ENCODE measurements around the gene SCN9A.
"Not testable (repeated sequence)": the region's sequence is repeated elsewhere in the genome, so short reads cannot be mapped to it uniquely, and the experiment has no call there.

SCN9A gene

DNA sequence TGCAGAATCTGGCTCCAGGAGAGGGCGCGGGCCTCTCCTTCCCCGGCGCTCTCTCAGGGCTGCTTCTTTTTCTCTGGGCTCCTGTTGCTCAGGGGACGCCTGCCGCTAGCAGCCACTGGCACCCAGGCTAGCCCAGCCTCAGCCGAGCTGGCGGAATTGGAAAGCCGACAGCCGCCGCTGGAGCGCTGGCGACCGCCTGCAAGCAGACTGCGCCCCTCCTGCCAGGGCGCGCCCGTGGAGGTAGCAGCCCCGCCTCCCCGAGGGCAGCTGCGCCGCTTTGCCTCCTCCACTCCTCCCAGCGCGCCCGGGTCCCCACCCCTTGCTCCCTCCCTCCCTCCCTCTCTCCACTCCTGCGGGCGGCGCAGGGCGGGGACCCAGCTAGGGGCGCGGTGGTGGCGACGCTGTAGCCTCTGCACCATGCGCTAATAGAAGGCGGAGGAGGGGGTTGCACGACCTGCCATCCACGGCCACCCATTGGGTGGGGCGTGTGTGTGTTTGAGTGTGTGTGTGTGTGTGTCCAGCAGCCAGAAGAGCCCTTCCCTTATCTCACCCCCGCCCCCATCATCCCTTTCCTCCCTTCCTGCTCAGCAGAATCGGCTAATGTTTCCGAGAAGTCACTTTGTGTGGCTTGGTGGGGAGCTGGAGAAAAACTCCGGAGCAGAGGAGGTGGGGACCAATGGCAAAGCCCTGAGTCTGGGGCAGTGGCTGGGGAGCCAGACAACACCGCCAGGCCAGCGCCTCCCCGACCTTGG, at the start of gene SCN9A:
Gene SCN9A, minus strand, starts transcription at position 209 of the 752 bp plus-strand sequence. CDS start 64,188 bp downstream, outside the sequence.
- peak; percentile 87 for DNase-seq

DNA sequence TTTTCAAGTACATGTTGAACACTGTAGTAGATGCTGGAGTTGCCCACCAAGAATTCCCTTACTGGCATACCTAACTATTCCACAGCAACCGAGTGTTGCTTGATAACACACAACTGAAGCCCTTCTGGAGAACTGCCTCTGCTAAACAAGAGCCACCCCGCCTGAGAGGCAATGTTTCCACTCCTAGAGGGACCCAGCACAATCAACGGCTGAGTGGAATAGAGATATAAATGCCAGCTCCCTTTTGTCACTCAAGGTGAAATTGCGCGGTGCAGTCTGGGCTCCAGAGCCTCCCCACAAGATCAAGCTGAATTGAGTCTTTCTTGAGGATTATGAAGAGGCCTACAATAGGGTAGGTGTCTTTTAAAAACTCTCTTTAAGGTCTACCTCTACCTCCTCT, 49.1 kb upstream of the SCN9A start:
- no peak for DNase-seq

GRCh38 chr2:166419616-166419934, 43.8 kb upstream of the SCN9A start:
- peak; percentile 9 for DNase-seq

DNA sequence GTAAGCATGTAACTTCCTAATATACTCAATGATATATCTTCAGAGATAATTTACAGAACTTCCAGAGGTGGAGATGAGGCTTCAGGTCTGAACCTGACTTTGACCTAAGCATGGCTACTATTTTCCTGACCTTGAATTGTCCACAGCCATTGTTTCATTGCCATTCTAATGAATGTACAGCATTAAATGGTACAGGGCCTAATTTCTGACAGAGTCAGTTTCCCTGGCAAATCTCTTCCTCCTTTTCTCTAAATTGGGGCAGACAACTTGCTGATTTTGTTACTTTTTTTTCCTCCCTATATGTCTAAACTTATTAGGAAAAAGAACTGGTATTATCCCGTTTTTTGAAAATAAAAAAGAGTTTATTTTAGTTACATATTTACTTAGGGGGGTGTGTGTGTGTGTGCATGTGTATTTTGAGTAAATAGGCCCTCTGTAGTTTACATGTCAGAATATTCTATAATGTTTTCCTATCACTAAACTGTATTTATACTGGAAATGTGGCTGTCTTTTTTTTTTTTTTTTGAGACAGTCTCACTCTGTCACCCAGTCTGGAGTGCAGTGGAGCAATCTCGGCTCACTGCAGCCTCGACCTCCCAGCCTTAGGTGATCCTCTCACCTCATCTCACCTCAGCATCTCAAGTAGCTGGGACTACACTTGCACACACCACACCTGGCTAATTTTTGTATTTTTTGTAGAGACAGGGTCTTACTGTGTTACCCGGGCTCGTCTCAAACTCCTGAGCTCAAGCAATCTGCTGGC, 43.3 kb upstream of the SCN9A start:
- no peak for DNase-seq

- no peak for DNase-seq
These were observed 41.9 kb upstream of the SCN9A start for GRCh38 chr2:166417669-166418068.

DNA sequence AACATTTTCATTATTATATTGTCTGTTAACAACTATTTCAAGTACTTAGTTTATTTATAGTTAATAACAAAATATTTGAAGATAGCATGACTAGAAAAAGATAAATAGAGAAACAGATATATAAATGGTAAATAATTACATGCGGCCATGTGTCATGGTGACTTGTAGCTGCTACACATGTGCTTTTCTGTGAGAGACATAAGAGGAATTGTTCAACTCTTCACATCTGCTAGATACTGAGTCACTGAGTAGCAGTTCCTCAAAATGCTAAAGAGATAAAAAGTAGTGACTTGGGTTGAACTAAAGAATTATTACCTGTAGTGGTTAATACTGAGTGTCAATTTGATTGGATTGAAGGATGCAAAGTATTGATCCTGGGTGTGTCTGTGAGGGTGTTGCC, 37.5 kb upstream of the SCN9A start:
- no peak for DNase-seq

- no peak for DNase-seq
These were observed 35.9 kb upstream of the SCN9A start for GRCh38 chr2:166411473-166412230.

- no peak for DNase-seq
These were observed 35.2 kb upstream of the SCN9A start for GRCh38 chr2:166410828-166411472.

DNA sequence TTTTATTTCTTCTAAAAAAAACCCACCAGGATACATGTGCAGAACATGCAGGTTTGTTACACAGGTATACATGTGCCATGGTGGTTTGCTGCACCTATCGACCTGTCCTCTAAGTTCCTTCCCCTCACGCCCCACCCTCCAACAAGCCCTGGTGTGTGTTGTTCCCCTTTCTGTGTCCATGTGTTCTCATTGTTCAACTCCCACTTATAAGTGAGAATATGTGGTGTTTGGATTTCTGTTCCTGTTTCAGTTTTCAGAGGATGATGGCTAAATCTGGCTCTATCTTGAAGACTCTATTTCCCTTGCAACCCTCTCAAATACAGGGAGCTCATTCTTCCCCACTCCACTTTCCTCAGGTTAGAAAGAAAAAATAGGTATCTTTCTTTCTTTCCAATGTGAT, 32.0 kb upstream of the SCN9A start:
- DNase-seq = not testable (repeated sequence)

- DNase-seq = no peak
These were observed 30.6 kb upstream of the SCN9A start for GRCh38 chr2:166406374-166406773.

GRCh38 chr2:166405569-166405926, 29.8 kb upstream of the SCN9A start:
- DNase-seq = no peak

DNA sequence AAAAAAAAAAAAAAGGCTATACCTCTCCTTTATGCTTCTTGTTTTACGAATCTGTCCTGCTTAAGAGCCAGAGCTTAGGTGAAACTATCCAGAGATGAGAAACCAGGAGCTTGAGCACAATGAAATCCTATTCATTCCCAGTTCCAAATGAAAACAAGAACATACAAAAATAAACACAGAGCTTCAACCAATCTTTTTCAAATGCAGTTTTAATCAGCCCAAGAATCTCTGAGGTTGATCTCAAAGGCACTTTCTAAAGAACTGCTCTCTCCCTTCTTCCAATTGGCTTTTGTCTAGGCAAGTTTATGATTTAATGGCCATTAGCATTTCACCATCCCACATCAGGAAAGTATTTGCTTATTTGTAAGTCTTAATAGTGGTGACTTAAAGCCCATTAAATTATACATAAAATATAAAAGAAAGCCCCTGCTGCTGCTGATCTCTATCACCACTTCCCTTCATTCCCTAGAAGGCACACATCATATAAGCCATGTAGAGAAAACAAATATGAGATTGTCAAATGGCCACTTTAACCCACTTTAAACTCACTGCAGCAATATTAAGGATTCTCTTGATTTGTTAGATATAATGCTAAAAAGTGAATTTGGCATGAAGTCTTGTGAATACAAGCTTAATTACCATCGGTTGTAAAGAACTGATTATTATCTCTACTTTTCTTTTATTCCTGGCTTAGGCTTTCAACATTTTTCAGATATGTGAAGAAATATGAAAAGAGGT, 29.3 kb upstream of the SCN9A start:
- no peak for DNase-seq

DNA sequence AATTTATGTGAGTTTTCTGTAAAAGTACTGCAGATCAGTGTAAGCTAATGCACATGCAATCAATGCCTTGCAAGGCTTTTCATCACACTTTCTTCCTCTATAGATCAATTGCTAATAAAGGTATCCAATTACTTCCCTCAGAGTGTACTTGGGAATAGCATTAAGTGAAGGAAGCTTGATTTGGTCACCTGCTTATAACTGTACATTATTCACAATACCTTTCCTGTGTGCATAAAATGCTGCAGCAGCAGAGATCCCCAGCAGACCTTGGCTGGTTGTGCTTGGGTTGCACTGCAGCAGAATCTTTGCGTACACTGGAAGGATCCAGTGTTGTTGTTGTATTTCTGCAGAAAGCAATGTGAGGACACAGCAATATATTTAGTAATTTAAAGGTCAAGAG, 18.5 kb upstream of the SCN9A start:
- no peak for DNase-seq

GRCh38 chr2:166393008-166393407, 17.3 kb upstream of the SCN9A start:
- no peak for DNase-seq

DNA sequence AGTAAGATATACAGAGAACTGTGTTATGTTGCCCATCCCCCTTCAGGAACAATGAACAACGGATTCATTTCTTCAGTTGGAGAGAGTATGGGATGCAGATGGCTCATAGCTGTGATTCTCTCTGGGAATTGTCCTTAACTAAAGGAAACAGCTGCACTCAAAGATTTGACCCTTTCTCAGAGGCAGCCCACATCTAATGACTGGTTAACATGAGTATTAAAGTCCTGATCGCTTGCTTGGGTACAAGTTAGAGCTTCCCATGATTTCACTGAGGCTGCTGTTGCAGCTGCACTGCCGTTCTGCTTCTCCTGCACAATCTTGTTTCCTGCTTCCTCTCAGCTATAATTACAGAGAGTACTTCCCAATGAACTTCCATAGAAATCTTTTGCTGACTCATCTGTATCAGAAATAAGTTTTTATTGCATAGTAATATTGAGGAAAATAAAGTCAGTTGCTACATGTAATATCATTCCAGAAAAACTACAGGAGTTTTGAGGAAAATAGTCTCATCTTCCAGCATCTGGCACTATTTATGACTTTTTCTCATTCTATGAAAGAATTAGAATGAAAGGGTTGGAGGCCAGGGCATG, 12.8 kb upstream of the SCN9A start:
- no peak for DNase-seq

DNA sequence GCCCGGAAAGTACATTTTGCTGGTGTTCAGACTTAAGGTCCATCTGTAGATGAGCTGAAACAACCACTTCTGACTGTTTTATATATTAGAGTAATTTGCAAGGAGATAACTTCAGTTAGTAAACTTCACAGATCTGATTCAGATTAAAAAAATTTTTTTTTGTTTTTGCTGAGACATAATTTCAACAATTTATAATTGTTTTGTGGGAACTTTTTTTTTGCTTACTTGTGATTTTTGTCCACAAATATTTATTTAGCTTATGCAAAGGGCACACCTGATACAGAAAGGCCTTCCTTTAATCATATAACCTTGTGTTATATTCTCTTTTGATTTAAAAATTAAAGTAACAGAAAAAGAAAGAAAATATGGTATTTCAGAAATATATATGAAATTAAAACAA, 9.6 kb upstream of the SCN9A start:
- DNase-seq = no peak

- no peak for DNase-seq
These were observed 9.0 kb upstream of the SCN9A start for GRCh38 chr2:166384774-166385173.

DNA sequence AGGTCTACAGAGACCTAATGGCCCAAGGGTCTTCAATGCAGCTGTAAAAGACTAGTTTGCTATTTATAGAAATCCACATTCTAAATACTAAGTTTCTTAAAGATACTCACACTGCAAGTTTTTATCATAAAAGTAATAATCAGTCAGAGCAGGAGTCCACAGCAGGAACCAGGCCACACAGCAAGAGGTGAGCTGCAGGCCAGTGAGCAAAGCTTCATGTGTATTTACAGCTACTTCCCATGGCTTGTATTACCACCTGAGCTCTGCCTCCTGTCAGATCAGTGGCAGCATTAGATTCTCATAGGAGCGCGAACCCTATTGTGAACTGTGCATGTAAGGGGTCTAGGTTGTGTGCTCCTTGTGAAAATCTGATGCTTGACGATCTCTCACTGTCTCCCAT, 6.7 kb upstream of the SCN9A start:
- DNase-seq = no peak

DNA sequence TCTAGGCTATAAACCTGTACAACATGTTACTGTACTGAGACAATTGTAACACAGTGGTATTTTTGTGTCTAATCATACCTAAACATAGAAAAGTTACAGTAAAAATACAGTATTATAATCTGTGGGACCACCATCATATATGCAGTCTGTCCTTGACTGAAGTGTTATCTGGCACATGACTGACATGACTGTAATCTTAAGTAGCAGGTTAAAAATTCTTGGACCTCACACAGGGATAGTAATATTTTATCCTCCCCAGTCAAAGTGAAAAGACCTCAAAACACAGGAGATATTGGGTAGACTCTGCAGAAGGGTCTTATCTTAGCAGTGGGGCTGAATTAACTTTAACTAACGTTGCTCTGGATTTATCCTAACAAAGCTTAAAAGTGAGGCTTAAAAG, 4.9 kb upstream of the SCN9A start:
- no peak for DNase-seq

GRCh38 chr2:166376873-166377272, 1.1 kb upstream of the SCN9A start:
- no peak for DNase-seq

GRCh38 chr2:166376488-166376828, 714 bp upstream of the SCN9A start:
- DNase-seq = no peak

DNA sequence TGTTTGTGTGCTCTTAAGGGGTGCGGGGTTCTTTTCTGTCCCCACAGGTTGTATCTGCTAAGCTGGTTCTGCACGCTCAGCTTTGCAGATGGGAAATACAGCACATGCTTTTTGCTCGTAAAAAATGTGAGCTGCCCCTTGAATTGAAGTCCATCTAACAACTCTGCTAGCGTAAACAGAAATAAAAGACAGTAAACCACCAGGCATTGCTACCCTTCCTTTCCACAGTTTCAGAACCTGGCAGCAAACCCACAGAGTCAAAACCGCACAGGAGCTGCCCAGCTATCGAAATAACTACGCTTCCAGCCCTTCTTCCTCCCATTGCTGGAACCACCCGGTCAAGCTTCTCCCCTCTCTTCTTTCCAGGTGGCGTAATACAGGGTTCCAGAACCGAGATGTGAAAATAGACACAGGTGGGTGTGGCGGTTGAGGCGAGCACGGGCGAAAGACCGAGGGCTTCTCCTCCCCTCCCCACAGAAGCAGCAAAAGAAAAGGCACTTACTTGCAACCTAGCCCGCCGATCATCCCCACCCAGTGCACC, 479 bp downstream of the SCN9A start:
- no peak for DNase-seq
